A549 (cell line): ENCODE measurements around the gene MINDY3. TPM values are rescaled to one million over a fixed set of nuclear protein-coding genes. Genes with fewer than 3 reads are reported as not detected.

ENCODE experiments used
- ATAC-seq, 2 experiments: fragments of 200-7000 bp in 1 of 2; fragments of >200 bp in 1 of 2; cut with Nextera tagmentation in 1 of 2; cut with Tn5 transposase in 1 of 2; 3 replicates each; pipeline versions ENCODE4 v1.8.0 to v1.9.1; 2018 to 2020; ENCODE audit warnings: mild to moderate bottlenecking in 1 of 2, moderate library complexity in 1 of 2
- CTCF ChIA-PET: fragments of 300-600 bp; sonication (Branson Sonifier 250); formaldehyde crosslinking; extraction: SDS; loops from one replicate; lab custom pipeline; 2021; ENCODE audit warnings: antibody characterized with exemption, inconsistent platforms; lab: Yijun Ruan, JAX
- POLR2A ChIA-PET: fragments of 350-600 bp; formaldehyde crosslinking; extraction: SDS; loops from one replicate; lab custom pipeline; 2021; ENCODE audit warnings: antibody characterized with exemption, inconsistent platforms; lab: Yijun Ruan, JAX
- DNase-seq, 2 experiments: peaks; one replicate each; pipeline versions ENCODE4 v3.0.0 to v3.0.0-alpha.2; 2011 to 2016; ENCODE audit warnings: low read depth in 1 of 2, low spot score in 1 of 2
- FAIRE-seq: peaks from 2 replicates; lab custom pipeline; 2011; peaks lifted over from hg19 to GRCh38; lab: Jason Lieb, UNC
- H3K27ac ChIP-seq, 2 experiments: fragments of >200 bp; sonication (Bioruptor Twin); formaldehyde crosslinking; 3 replicates each; pipeline ENCODE4 v1.5.1; 2016 to 2017
- H3K4me1 ChIP-seq: fragments of >200 bp; sonication (Bioruptor Twin); formaldehyde crosslinking; 3 replicates; pipeline ENCODE4 v1.6.1; 2016
- H3K4me2 ChIP-seq: fragments of >200 bp; sonication (Bioruptor Twin); formaldehyde crosslinking; 3 replicates; pipeline ENCODE4 v1.6.1; 2016
- H3K4me3 ChIP-seq: fragments of >200 bp; sonication (Bioruptor Twin); formaldehyde crosslinking; 3 replicates; pipeline ENCODE4 v1.5.1; 2016
- H3K9me3 ChIP-seq: fragments of >200 bp; sonication (Bioruptor Twin); formaldehyde crosslinking; 3 replicates; pipeline ENCODE4 v1.6.1; 2016
- CHD2 ChIP-seq: fragments of 150-350 bp; IDR thresholded peaks from 2 replicates; pipeline ENCODE4 v1.6.1; 2014; ENCODE audit warnings: low read length; ENCODE audit not compliant: partially characterized antibody
- EHMT2 ChIP-seq: fragments of 200-600 bp; sonication (generic); IDR thresholded peaks from 2 replicates; pipeline ENCODE4 v1.6.1; 2016; ENCODE audit warnings: antibody characterized with exemption, low read depth, mild to moderate bottlenecking, moderate library complexity
- ESRRA ChIP-seq: fragments of 150-350 bp; IDR thresholded peaks from 2 replicates; pipeline ENCODE4 v1.6.1; 2014; ENCODE audit warnings: mild to moderate bottlenecking, low read length, borderline replicate concordance
- FOSL2 ChIP-seq, 2 experiments: fragments of 450-650 bp in 1 of 2; fragments of >200 bp in 1 of 2; sonication (Bioruptor Twin) in 1 of 2; formaldehyde crosslinking; IDR thresholded peaks; 2 replicates each; pipeline versions ENCODE4 v1.5.0 to v1.6.1; 2016 to 2020; ENCODE audit warnings: mild to moderate bottlenecking in 1 of 2, moderate library complexity in 1 of 2
- KDM5A ChIP-seq: fragments of 200-600 bp; sonication (generic); IDR thresholded peaks from 2 replicates; pipeline ENCODE4 v1.6.1; 2016; ENCODE audit warnings: antibody characterized with exemption, mild to moderate bottlenecking
- RARB ChIP-seq: fragments of 250-450 bp; sonication (Bioruptor Pico); IDR thresholded peaks from 2 replicates; pipeline ENCODE4 v1.8.0; 2021; ENCODE audit warnings: mild to moderate bottlenecking, moderate library complexity
- RNF2 ChIP-seq: fragments of 200-600 bp; sonication (generic); IDR thresholded peaks from 2 replicates; pipeline ENCODE4 v1.6.1; 2016; ENCODE audit warnings: low read depth, mild to moderate bottlenecking, antibody characterized with exemption, moderate library complexity, borderline replicate concordance
- SMC3 ChIP-seq: fragments of >200 bp; sonication (Bioruptor Twin); formaldehyde crosslinking; IDR thresholded peaks from 3 replicates; pipeline ENCODE4 v1.6.1; 2018; ENCODE audit warnings: inconsistent platforms
- TP53 ChIP-seq: fragments of 250-450 bp; sonication (Bioruptor Pico); IDR thresholded peaks from 2 replicates; pipeline ENCODE4 v1.5.0; 2021; ENCODE audit warnings: mild to moderate bottlenecking, moderate library complexity
- ZC3H11A ChIP-seq: fragments of 450-650 bp; IDR thresholded peaks from 2 replicates; pipeline ENCODE4 v1.6.1; 2014; ENCODE audit warnings: antibody characterized with exemption, mild to moderate bottlenecking
- ZSCAN20 ChIP-seq: fragments of 250-450 bp; sonication (Bioruptor Pico); IDR thresholded peaks from 2 replicates; pipeline ENCODE4 v1.8.0; 2022; ENCODE audit warnings: mild to moderate bottlenecking, moderate library complexity
- WGBS: methylation state at CpG from one replicate; pipeline ENCODE4 v1.1.6; 2017; ENCODE audit errors: missing lambda C conversion rate; 5-methylcytosine and 5-hydroxymethylcytosine counted together
- polyA plus RNA-seq, 4 experiments: library from polyadenylated mRNA; depleted of rRNA in 3 of 4; stranded (reverse); fragments of >200 nt; fragmentation: RNase III in 1 of 4; extraction: RNeasy Plus Mini Kit Qiagen cat#74134 plus additional on column Dnase treatment in 1 of 4; gene quantifications; 2 replicates in 3 of 4; 3 replicates in 1 of 4; pipeline ENCODE4 v1.2.3, GENCODE V29; 2011 to 2017
- TF ChIP-seq, protein P1 (sequence below): fragments of 150-350 bp; IDR thresholded peaks from 2 replicates; pipeline ENCODE4 v1.6.1; 2014; ENCODE audit warnings: low read depth, mild to moderate bottlenecking, low read length
- TF ChIP-seq, protein P2 (sequence below): fragments of >200 bp; sonication (Bioruptor Twin); formaldehyde crosslinking; IDR thresholded peaks from 3 replicates; pipeline ENCODE4 v1.6.1; 2016
- TF ChIP-seq, protein P3 (sequence below): fragments of 200-600 bp; sonication (generic); IDR thresholded peaks from 2 replicates; pipeline ENCODE4 v1.6.1; 2016; ENCODE audit warnings: antibody characterized with exemption, mild to moderate bottlenecking, moderate library complexity

MINDY3 gene
- polyA plus RNA-seq, 2 of the 4 experiments (the other 2 are of a cell fraction), result 14.4 to 25.3 TPM

DNA sequence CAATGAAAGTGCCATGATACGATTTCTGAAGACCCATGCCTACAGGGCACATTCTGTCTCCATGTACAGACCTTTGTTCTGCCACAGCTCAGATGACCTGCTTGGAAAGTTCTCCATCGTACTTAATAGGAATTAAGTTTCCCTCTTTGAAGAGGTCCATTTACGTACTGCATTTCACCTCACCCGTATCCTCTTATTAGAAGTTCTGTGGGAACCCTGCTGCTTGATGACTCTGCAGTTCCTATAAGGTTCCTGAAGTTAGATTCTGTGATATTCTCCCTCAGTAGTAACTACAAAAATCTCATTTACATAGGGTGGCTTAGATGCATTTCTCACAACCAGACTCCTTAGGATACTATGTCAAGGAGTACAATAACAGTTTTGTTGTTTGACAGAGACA, 50.9 kb downstream of the MINDY3 start:
- ChIA-PET POLR2A (no interaction called here), CTCF (no interaction called here)
- WGBS, result 94% methylated on average over 4 of the region's 4 CpGs
- DNase-seq (no peak), FAIRE-seq (no peak), ATAC-seq (no peak)
- Histone ChIP-seq H3K4me2 (no peak overlapping the region), H3K27ac (no peak overlapping the region), H3K4me1 (no peaks in the 10 kb centered on the region), H3K9me3 (no peaks in the 10 kb centered on the region), H3K4me3 (no peak overlapping the region)
- no peak for TF ChIP-seq ZSCAN20 (CRISPR knock-in tag)

GRCh38 chr10:15808204-15808797, 52.0 kb downstream of the MINDY3 start:
- DNase-seq, result no peak
- no peak for ATAC-seq
- TF ChIP-seq, protein P1, sequence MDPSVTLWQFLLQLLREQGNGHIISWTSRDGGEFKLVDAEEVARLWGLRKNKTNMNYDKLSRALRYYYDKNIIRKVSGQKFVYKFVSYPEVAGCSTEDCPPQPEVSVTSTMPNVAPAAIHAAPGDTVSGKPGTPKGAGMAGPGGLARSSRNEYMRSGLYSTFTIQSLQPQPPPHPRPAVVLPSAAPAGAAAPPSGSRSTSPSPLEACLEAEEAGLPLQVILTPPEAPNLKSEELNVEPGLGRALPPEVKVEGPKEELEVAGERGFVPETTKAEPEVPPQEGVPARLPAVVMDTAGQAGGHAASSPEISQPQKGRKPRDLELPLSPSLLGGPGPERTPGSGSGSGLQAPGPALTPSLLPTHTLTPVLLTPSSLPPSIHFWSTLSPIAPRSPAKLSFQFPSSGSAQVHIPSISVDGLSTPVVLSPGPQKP, result no peak
- Histone ChIP-seq H3K4me3 (no peak overlapping the region), H3K4me2 (no peak overlapping the region), H3K9me3 (no peaks in the 10 kb centered on the region), H3K27ac (no peak overlapping the region), H3K4me1 (no peaks in the 10 kb centered on the region)
- 90% methylated on average over 7 of the region's 7 CpGs for WGBS
- no peak for FAIRE-seq
- POLR2A ChIA-PET, result no interaction called here
- CTCF ChIA-PET, result no interaction called here

DNA sequence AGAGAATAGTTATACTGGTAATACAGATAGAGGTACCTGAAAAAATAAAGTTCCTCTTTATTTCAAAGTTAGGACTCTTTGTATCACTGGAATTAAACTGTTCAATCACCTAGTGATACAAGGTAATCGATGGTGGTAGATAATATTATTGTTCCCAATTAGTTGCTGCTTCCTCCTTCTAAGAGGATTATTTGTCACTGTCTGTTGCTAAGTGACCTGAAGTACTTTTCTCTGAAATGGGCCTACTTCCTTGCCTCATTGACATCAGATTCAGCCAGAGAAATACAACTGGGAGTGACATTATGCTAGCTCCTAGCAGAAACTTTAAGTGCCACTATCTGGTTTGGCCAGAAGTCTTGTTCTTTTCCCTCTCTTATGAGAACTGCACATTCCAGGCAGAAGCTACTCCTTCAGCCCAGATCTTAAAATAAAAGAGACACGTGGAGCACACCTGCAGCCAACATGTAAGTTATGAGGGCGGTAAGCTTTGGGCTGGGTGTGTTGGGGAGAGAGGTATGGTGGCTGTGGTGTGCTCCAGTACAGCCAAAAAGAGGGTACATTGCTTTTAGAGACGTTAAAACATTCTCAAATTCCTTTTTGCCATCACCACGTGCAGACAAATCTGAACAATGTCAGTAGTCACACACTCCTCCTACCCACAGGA, 54.8 kb downstream of the MINDY3 start:
- Histone ChIP-seq H3K4me3 (no peak overlapping the region), H3K4me2 (no peak overlapping the region), H3K4me1 (no peaks in the 10 kb centered on the region), H3K9me3 (0 out of 3 replicates have a peak, but pooled peaks cover 8% of the 10 kb centered on the region), H3K27ac (no peak overlapping the region)
- ChIA-PET POLR2A (no interaction called here), CTCF (no interaction called here)
- WGBS, result 88% methylated on average over 5 of the region's 5 CpGs
- ATAC-seq (no peak), FAIRE-seq (no peak), DNase-seq (no peak)
- TF ChIP-seq SMC3 (no peak), TP53 (CRISPR knock-in tag) (no peak), EHMT2 (no peak)

- TF ChIP-seq, protein P2, sequence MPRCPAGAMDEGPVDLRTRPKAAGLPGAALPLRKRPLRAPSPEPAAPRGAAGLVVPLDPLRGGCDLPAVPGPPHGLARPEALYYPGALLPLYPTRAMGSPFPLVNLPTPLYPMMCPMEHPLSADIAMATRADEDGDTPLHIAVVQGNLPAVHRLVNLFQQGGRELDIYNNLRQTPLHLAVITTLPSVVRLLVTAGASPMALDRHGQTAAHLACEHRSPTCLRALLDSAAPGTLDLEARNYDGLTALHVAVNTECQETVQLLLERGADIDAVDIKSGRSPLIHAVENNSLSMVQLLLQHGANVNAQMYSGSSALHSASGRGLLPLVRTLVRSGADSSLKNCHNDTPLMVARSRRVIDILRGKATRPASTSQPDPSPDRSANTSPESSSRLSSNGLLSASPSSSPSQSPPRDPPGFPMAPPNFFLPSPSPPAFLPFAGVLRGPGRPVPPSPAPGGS, result no peak
- ChIA-PET CTCF (no interaction called here), POLR2A (no interaction called here)
- H3K27ac ChIP-seq, result no peak overlapping the region
- DNase-seq (no peak), FAIRE-seq (no peak), ATAC-seq (no peak)
- no peaks in the 10 kb centered on the region for H3K4me1 ChIP-seq
- no peak overlapping the region for H3K4me2 ChIP-seq
- H3K4me3 ChIP-seq, result no peak overlapping the region
- 0 out of 3 replicates have a peak, but pooled peaks cover 8% of the 10 kb centered on the region for H3K9me3 ChIP-seq
- 92% methylated on average over 4 of the region's 4 CpGs for WGBS
These were observed 56.2 kb downstream of the MINDY3 start for GRCh38 chr10:15804109-15804508.

GRCh38 chr10:15802375-15802949, 57.8 kb downstream of the MINDY3 start:
- H3K4me1 ChIP-seq, result no peaks in the 10 kb centered on the region
- FAIRE-seq (no peak), ATAC-seq (no peak), DNase-seq (no peak)
- 0 out of 3 replicates have a peak, but pooled peaks cover 8% of the 10 kb centered on the region for H3K9me3 ChIP-seq
- POLR2A ChIA-PET, result no interaction called here
- H3K4me2 ChIP-seq, result no peak overlapping the region
- WGBS, result 95% methylated on average over 3 of the region's 3 CpGs
- TF ChIP-seq FOSL2 (IDR thresholded peaks at IDR 0.05) (no peak), FOSL2 (CRISPR knock-in tag; IDR thresholded peaks at IDR 0.05) (no peak), RNF2 (no peak), ZC3H11A (no peak), KDM5A (no peak), CHD2 (no peak), RARB (no peak), ESRRA (no peak)
- TF ChIP-seq, protein P3, sequence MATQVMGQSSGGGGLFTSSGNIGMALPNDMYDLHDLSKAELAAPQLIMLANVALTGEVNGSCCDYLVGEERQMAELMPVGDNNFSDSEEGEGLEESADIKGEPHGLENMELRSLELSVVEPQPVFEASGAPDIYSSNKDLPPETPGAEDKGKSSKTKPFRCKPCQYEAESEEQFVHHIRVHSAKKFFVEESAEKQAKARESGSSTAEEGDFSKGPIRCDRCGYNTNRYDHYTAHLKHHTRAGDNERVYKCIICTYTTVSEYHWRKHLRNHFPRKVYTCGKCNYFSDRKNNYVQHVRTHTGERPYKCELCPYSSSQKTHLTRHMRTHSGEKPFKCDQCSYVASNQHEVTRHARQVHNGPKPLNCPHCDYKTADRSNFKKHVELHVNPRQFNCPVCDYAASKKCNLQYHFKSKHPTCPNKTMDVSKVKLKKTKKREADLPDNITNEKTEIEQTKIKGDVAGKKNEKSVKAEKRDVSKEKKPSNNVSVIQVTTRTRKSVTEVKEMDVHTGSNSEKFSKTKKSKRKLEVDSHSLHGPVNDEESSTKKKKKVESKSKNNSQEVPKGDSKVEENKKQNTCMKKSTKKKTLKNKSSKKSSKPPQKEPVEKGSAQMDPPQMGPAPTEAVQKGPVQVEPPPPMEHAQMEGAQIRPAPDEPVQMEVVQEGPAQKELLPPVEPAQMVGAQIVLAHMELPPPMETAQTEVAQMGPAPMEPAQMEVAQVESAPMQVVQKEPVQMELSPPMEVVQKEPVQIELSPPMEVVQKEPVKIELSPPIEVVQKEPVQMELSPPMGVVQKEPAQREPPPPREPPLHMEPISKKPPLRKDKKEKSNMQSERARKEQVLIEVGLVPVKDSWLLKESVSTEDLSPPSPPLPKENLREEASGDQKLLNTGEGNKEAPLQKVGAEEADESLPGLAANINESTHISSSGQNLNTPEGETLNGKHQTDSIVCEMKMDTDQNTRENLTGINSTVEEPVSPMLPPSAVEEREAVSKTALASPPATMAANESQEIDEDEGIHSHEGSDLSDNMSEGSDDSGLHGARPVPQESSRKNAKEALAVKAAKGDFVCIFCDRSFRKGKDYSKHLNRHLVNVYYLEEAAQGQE, result no peak
- H3K4me3 ChIP-seq, result no peak overlapping the region
- CTCF ChIA-PET, result no interaction called here
- H3K27ac ChIP-seq, result no peak overlapping the region
